ENCODE measurements around the gene A4GALT.
A peak's percentile ranks its signal among the peaks of the same experiment; 100 is the strongest.

A4GALT gene

DNA sequence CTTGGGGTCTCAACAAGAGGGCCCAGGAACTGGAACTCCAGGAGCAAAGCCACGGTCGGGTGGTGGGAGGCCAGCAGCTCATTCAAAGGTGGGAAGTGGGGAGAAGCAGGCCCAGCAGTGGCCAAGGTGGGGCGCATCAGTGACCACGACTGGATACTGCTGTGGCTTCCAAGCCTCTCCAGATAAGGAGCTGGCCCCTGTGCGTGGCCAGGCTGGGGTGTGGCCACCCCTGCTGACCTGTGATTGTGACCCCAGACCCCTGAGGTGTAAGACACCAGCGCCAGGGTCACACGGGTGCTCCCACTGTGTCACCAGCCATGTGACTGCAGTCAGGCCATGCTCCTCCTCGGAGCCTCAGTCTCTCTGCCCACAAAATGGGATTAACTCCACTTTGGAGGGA is 20.3 kb downstream of the A4GALT start:
- no peak for FAIRE-seq

DNA sequence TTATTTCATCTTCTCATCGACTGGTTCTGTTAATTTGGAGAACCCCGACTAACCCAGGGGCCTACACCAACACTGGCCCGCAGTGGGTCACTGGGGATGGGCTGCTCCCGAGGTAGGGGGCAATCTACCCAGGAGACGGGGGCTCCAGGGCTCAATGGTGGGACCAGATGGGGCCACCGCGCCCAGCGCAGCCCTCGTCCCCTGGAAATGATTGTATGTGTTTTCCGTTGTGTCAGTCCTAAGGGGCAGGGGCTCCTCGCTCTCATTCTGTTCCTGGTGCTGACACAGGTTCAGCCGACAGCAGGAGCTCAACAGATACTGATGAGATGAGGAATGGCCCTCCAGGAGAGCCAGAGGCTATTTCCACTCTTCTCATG is 20.7 kb downstream of the A4GALT start:
- no peak for FAIRE-seq

DNA sequence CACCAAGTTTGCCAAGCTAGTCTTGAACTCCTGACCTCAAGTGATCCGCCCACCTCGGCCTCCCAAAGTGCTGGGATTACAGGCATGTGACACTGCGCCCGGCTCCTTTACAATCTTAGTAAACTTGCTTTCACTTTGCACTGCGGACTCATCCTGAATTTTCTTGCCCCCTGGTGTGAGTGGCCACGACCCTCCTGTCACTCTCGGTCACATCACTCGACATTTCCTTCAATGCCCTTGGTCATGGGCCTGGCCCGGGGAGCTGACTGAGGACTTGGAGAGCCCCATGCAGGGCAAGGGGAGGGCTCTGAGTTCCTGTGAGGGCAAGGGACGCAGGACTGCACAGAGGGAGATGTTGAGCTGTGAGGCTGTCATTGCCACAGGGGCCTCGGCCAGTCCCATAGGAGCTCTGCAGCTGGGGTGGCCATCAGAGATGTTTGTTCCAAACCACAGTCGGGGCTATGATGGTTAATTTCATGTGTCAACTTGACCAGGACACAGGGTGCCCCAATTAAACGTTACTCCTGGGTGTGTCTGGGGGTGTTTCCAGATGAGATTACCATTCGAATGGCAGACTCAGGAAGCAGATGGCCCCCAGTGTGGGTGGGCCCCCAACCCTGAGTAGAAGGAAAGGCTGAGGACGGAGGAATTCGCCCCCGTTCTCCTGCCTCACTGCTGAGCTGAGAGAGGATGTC is 21.2 kb downstream of the A4GALT start:
- no peak for FAIRE-seq

GRCh38 chr22:42697542-42698013 is 23.1 kb downstream of the A4GALT start:
- no peak for FAIRE-seq

DNA sequence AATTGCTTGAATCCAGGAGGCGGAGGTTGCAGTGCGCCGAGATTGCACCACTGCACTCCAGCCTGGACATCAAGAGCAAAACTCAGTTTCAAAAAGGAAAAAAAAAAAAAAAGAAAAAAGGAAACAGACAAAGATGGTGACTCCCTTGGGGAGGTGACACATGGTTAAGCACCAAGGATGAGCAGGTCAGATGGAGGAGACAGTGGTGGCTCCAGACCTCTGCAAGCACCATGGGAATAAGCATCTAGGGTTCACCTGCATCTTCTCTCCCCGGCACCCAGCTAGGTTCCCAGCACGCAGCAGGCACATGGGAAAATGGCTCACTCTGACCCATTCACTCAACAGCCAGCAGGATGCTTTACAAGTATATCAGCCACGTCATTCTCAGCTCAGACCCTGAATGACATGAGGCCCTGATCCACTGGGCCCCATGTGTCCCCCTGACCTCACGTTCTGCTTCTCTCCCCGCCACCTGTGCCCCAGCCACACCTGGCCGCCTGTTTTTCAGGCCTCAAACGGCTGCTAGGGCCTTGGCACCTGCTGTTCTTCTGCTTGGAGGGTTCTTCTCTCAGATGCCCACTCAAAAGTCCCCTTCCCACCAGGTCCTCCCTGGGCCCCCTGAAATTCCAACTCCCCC is 24.2 kb downstream of the A4GALT start:
- no peak for FAIRE-seq

DNA sequence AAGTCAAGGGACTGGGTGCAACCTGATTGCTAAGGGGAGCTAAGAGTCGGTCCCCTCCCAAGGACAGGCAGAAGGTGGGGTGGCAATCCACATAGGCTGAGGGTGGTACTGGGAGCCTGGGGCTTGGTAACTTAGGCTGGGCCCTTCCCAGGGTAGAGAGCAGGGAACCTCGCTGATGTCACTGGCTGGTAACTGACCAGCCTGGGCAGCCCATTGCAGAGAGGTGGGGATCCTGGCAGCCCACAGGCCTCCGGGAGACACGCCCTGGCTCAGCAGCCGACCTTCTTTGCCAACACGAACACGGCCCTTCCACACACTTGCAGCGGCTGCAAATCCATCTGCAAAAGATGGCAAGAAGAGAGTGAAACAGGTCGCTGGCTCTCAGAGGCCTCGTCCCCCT is 25.4 kb downstream of the A4GALT start:
- no peak for FAIRE-seq

- FAIRE-seq: no peak
These were observed 26.6 kb downstream of the A4GALT start for GRCh38 chr22:42693763-42694683.

GRCh38 chr22:42693055-42693762 is 27.5 kb downstream of the A4GALT start:
- FAIRE-seq: no peak

- no peak for FAIRE-seq
These were observed 28.2 kb downstream of the A4GALT start for GRCh38 chr22:42692239-42693054.

GRCh38 chr22:42691440-42691839 is 29.2 kb downstream of the A4GALT start:
- no peak for FAIRE-seq

DNA sequence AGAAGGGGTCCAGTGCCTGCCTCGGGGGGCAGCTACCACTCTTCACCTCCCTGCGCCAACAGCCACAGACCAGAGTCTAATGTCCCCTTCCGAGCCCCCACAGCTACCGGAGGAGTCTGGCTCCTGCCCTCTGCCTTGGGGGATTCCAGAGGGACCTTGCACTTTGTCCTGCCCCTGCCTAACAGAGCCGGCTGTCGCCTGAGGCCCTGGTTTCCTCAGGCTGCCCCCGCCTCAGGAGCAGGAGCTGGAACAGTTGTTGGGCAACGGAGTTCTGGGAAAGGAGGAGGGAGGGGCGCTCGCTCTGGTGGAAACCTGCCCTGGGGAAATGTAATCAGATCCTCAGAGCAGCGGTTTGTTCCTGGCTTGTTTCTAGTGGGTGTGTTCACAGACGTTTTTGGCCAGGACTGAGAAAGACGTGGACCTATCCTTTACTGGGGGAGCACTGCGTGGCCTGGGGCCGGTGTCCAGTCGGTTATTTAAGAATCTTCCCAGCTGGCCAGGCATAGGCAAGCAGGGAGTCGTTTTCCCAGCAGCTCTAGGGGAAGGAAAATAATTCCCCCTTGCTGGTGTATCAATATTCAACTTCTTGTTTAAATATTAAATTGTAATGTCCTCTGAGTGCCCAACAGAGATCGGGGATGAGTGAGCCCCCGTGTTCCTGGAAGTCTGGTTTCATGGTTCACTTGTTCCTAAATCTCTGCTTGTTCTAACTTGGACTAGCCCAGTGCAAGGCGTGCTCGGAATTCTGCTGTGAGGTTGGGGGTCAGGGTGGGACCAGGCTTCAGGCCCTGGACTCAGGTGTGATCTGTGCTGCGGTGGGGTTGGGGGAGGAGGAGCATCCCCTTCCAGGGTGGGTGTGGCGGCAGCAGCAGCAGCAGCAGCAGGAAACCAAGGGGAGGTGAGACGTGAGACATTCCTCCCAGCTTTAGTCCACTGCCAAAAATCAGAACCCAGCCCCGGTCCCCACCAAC is 32.1 kb downstream of the A4GALT start:
- peak; percentile 95 for FAIRE-seq

- FAIRE-seq: no peak
These were observed 33.7 kb downstream of the A4GALT start for GRCh38 chr22:42686756-42687491.

DNA sequence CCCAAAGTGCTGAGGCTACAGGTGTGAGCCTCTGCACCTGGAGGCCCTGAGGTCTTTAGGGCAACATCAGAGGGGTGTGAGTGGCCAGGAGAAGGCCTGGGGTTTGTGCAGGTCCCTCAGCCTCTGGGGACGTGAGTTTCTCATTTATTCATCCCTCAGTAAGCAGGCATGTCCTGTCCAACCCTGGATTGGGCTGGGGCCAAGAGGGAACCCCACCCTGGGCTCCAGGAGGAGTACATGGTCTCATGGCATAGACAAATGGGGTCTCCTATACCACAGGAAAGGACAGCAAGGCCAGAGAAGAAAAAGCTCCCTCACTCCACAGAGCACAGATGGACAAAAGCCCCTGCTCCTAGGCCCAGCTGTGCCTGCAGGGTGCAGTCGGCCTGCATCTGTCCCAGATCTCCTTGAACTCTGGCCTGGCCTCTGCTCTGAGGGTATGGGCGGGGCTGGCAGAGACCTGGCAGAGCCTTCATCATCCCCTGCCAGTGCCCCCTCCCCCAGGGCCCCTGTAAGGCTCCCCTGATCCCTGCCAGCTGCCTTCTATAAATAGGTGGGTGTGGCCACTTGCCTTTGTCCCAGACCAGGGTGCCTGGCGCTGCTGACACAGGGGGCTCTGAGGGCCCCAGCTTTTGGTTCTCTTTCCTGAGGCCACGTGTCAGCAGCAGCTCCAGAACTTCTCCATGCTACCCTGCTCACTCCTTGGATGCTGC is 34.6 kb downstream of the A4GALT start:
- no peak for FAIRE-seq

DNA sequence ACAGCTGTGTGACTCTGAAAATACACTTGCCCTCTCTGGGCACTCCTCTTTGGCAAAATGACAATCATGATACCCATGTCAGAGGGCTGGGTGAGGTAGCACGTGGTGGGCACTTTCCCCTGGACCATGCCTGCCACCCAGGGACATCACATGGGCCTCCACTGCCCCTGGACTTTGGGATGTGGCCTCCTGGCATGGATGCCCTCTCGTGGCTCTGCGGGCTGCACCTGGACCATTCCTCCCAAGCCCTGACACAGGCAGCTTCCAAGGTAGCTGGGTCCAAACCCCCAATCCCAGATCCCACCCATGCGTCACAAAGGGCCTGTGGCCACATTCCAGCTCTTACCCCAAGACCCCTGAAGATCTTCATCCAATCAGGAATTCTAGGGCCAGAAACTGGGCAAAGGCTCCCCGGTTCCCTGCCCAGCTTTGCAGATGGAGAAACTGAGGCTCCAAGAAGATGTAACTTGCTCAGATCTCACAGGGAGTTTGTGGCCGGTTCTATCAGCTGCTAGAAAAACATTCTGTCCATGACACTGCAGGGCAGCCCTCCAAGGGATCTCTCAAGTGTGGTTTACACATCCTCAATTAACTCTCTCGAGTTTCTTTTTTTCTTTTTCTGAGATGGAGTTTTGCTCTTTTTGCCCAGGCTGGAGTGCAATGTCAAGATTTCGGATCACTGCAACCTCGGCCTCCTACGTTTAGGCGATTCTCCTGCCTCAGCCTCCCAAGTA is 36.0 kb downstream of the A4GALT start:
- no peak for FAIRE-seq

DNA sequence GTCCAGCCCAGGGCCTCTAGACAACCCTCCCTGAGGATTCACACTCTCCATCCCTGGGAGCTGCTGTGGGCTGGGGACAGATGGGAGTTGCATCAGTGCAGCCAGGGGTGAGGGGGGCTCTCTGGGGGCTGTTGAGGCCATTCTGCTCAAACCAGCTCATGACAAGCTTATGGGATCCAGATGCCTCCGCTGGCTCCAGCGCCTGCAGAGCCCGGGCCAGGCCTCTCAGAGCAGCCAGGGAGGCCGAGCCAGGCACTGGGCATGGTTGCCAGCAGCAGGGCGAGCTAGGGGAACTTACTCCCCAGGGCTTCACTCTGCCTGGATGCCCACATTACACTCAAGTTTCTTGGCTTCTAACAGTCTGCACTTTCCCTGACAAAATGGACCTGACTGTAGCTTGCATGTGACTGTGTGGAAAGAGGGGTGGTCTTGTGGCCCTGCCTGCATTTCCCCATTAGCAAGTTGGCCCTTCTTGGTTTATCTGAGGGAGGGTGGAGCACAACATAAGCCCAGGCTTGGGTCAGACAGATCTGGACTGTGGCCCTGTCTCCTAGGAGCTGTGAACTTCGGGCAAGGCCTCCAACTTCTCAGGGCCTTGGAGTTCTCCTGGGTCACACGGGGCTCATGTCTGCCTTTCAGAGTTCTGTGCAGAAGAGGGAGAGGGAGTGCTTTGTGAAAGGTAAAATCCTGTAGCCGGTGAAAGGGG is 36.9 kb downstream of the A4GALT start:
- no peak for FAIRE-seq

GRCh38 chr22:42682113-42682851 is 38.4 kb downstream of the A4GALT start:
- no peak for FAIRE-seq

- no peak for FAIRE-seq
These were observed 40.0 kb downstream of the A4GALT start for GRCh38 chr22:42680648-42681047.

All from A204.1 (cell line).